K562 (cell line): ENCODE results near the gene KARS1. TPM values are rescaled to one million over a fixed set of nuclear protein-coding genes. Genes with fewer than 3 reads are reported as not detected.

Experiments
- ATAC-seq: fragments of 200-7000 bp; cut with Tn5 transposase; 3 replicates; pipeline ENCODE4 v1.9.1; 2020; ENCODE audit warnings: moderate library complexity
- BruUV-seq: library from RNA; stranded (reverse); fragments of 400-500 nt; replicated peaks from 2 replicates; lab custom pipeline; 2021; lab: Mats Ljungman, UMichigan
- CTCF ChIA-PET: fragments of 300-600 bp; formaldehyde crosslinking; extraction: SDS; loops from one replicate; lab custom pipeline; 2021; ENCODE audit warnings: low intra/inter-chr PET ratio; lab: Yijun Ruan, JAX
- POLR2A ChIA-PET: fragments of 300-600, 350-650 bp; sonication (Branson Sonifier 250); formaldehyde crosslinking; extraction: SDS; loops from one replicate; lab custom pipeline; 2021; ENCODE audit warnings: antibody characterized with exemption, inconsistent platforms; lab: Yijun Ruan, JAX
- DNase-seq, 4 experiments: peaks; one replicate each; pipeline versions ENCODE4 v3.0.0 to v3.0.0-alpha.2; 2011 to 2018; ENCODE audit warnings: low spot score in 3 of 4, mixed read lengths in 3 of 4; ENCODE audit errors: extremely low read depth in 1 of 4
- FAIRE-seq: peaks from 2 replicates; lab custom pipeline; 2011; peaks lifted over from hg19 to GRCh38; lab: Jason Lieb, UNC
- H2AFZ ChIP-seq: 2 replicates; pipeline ENCODE4 v1.6.0; 2011; ENCODE audit warnings: low read depth, low read length, control low read depth, inconsistent platforms
- H3K27ac ChIP-seq: fragments of 200-600 bp; 3 replicates; pipeline ENCODE4 v1.8.0; 2011; ENCODE audit warnings: low read depth, mild to moderate bottlenecking, control low read depth, inconsistent platforms, low read length, moderate library complexity, mixed read lengths; ENCODE audit errors: extremely low read depth
- H3K27me3 ChIP-seq, 2 experiments: fragments of 300-600 bp in 1 of 2; 2 replicates in 1 of 2; 3 replicates in 1 of 2; pipeline versions ENCODE4 v1.6.0 to v1.8.0; 2011; ENCODE audit warnings: inconsistent platforms in 2 of 2, low read length in 2 of 2, mild to moderate bottlenecking in 1 of 2, mixed read lengths in 1 of 2, moderate library complexity in 1 of 2; ENCODE audit not compliant: control insufficient read depth in 2 of 2, insufficient read depth in 2 of 2
- H3K36me3 ChIP-seq: fragments of 300-600 bp; 3 replicates; pipeline ENCODE4 v1.8.0; 2011; ENCODE audit warnings: mild to moderate bottlenecking, low read length, inconsistent platforms; ENCODE audit not compliant: control insufficient read depth, insufficient read depth
- H3K4me1 ChIP-seq, 2 experiments: fragments of 200-600 bp in 1 of 2; replicated peaks in 1 of 2; 2 replicates in 1 of 2; 3 replicates in 1 of 2; pipeline versions ENCODE4 v1.5.1 to v1.8.0; 2011; ENCODE audit warnings: inconsistent platforms in 2 of 2, low read length in 2 of 2, mild to moderate bottlenecking in 1 of 2, mixed read lengths in 1 of 2, moderate library complexity in 1 of 2; ENCODE audit not compliant: control insufficient read depth in 2 of 2, insufficient read depth in 2 of 2
- H3K4me2 ChIP-seq: 2 replicates; pipeline ENCODE4 v1.6.1; 2011; ENCODE audit warnings: low read length, control low read depth, inconsistent platforms, mixed read lengths; ENCODE audit not compliant: insufficient read depth
- H3K4me3 ChIP-seq: fragments of 200-600 bp; sonication (generic), shearing (Covaris generic); 2 replicates; pipeline ENCODE4 v1.5.1; 2016; ENCODE audit warnings: control low read depth, inconsistent platforms
- H3K79me2 ChIP-seq: fragments of 200-600 bp; 3 replicates; pipeline ENCODE4 v1.8.0; 2011; ENCODE audit warnings: low read length, inconsistent platforms; ENCODE audit not compliant: control insufficient read depth, insufficient read depth
- H3K9ac ChIP-seq, 2 experiments: 2 replicates each; pipeline versions ENCODE4 v1.6.0 to v1.6.1; 2011; ENCODE audit warnings: low read depth in 2 of 2, low read length in 2 of 2, control low read depth in 1 of 2, inconsistent platforms in 1 of 2, mild to moderate bottlenecking in 1 of 2, mixed read lengths in 1 of 2; ENCODE audit not compliant: insufficient read depth in 1 of 2
- H3K9me1 ChIP-seq: one replicate; pipeline ENCODE4 v1.6.0; 2011; ENCODE audit warnings: inconsistent platforms, mild to moderate bottlenecking, low read length, moderate library complexity; ENCODE audit not compliant: control insufficient read depth, insufficient read depth
- H3K9me3 ChIP-seq: replicated peaks from 2 replicates; pipeline ENCODE4 v1.5.1; 2011; ENCODE audit warnings: low read depth, low read length, inconsistent platforms; ENCODE audit not compliant: control insufficient read depth, insufficient read depth
- H4K20me1 ChIP-seq: replicated peaks from 2 replicates; pipeline ENCODE4 v1.6.1; 2011; ENCODE audit warnings: low read length, inconsistent platforms, mixed read lengths; ENCODE audit not compliant: control insufficient read depth, insufficient read depth
- ARID1B ChIP-seq: fragments of 450-650 bp; IDR thresholded peaks from 2 replicates; pipeline ENCODE4 v1.6.1; 2016; ENCODE audit warnings: antibody characterized with exemption, mild to moderate bottlenecking, inconsistent platforms
- BRF1 ChIP-seq: IDR thresholded peaks from 3 replicates; pipeline ENCODE4 v1.6.1; 2011; ENCODE audit warnings: borderline replicate concordance, mild to moderate bottlenecking; ENCODE audit not compliant: insufficient read length; ENCODE audit errors: extremely low read depth
- CBFA2T2 ChIP-seq: fragments of 450-650 bp; conservative IDR thresholded peaks from 2 replicates; pipeline ENCODE4 v1.6.1; 2017; ENCODE audit warnings: mild to moderate bottlenecking
- CCAR2 ChIP-seq: fragments of 200-400 bp; formaldehyde crosslinking; IDR thresholded peaks from 2 replicates; pipeline ENCODE4 v1.6.1; 2017; ENCODE audit warnings: mild to moderate bottlenecking, low read depth, low read length
- CREB1 ChIP-seq, 2 experiments: sonication (generic) in 1 of 2; formaldehyde crosslinking in 1 of 2; IDR thresholded peaks; 2 replicates each; pipeline versions ENCODE4 v1.6.1 to v1.8.0; 2012 to 2022; ENCODE audit warnings: inconsistent platforms in 1 of 2, mild to moderate bottlenecking in 1 of 2, missing genetic modification reagents in 1 of 2, moderate library complexity in 1 of 2
- FOXK2 ChIP-seq, 2 experiments: fragments of 450-650 bp; IDR thresholded peaks in 1 of 2; conservative IDR thresholded peaks in 1 of 2; 2 replicates each; pipeline ENCODE4 v1.6.1; 2016; ENCODE audit warnings: low read depth in 2 of 2, mild to moderate bottlenecking in 1 of 2
- NR4A1 ChIP-seq, 2 experiments: fragments of 250-450 bp in 1 of 2; fragments of 450-650 bp in 1 of 2; sonication (Bioruptor Pico) in 1 of 2; IDR thresholded peaks; 2 replicates each; pipeline versions ENCODE4 v1.4.0 to v1.6.1; 2016 to 2020; ENCODE audit warnings: mild to moderate bottlenecking in 2 of 2, missing compliant biosample characterization in 1 of 2, missing genetic modification characterization in 1 of 2, moderate library complexity in 1 of 2
- SIRT6 ChIP-seq: IDR thresholded peaks from one replicate; pipeline ENCODE4 v1.6.1; 2012; ENCODE audit warnings: low read depth, mild to moderate bottlenecking, control low read depth, inconsistent platforms, low read length, moderate library complexity
- TCF3 ChIP-seq: sonication (generic); formaldehyde crosslinking; IDR thresholded peaks from 2 replicates; pipeline ENCODE4 v1.4.0; 2020; ENCODE audit warnings: mild to moderate bottlenecking, missing genetic modification reagents
- ZZZ3 ChIP-seq: fragments of 450-650 bp; IDR thresholded peaks from 2 replicates; pipeline ENCODE4 v1.6.1; 2016; ENCODE audit warnings: antibody characterized with exemption, mild to moderate bottlenecking, moderate library complexity
- WGBS: fragments of 100-300 bp; shearing (Covaris generic); methylation state at CpG from one replicate; pipeline ENCODE4 v1.1.6; 2016; ENCODE audit warnings: low coverage, mixed read lengths; ENCODE audit not compliant: insufficient coverage; ENCODE audit errors: missing lambda C conversion rate; 5-methylcytosine and 5-hydroxymethylcytosine counted together
- in situ Hi-C: fragments of 300-500 bp; cut with MboI; formaldehyde crosslinking; loops from 4 replicates; pipeline ENCODE4 v1.15.0; 2018; ENCODE audit warnings: inconsistent platforms, mixed read lengths
- intact Hi-C: fragments of 100-400 bp; cut with micrococcal nuclease; formaldehyde crosslinking; loops from 2 replicates; pipeline ENCODE4 v1.14.2; 2022
- polyA plus RNA-seq, 8 experiments: library from polyadenylated mRNA; depleted of rRNA in 4 of 8; stranded (reverse) in 5 of 8; unstranded in 3 of 8; fragments of >200 nt; fragmentation: Nextera tagmentation in 2 of 8; fragmentation: Illumina TruSeq in 1 of 8; extraction: Ambion mirVana in 2 of 8; extraction: Trizol in 1 of 8; gene quantifications; 2 replicates each; pipeline versions ENCODE4 v1.2.1 to v1.2.3, GENCODE V29; 2011 to 2014; ENCODE audit warnings: inconsistent platforms in 1 of 8, missing spikeins in 1 of 8
- total RNA-seq, 7 experiments: library from RNA; depleted of rRNA in 6 of 7; stranded (reverse); fragments of >200 nt in 6 of 7; fragmentation: Illumina TruSeq in 2 of 7; extraction: Trizol in 2 of 7; gene quantifications; 2 replicates each; pipeline versions ENCODE4 v1.2.1 to v1.2.3, GENCODE V29; 2011 to 2021; ENCODE audit warnings: low replicate concordance in 1 of 7
- TF ChIP-seq, protein P1 (sequence below): fragments of 250-450 bp; sonication (Bioruptor Pico); IDR thresholded peaks from 2 replicates; pipeline ENCODE4 v1.9.0; 2021; ENCODE audit warnings: mild to moderate bottlenecking
- TF ChIP-seq, protein P2 (sequence below): sonication (generic); formaldehyde crosslinking; IDR thresholded peaks from 2 replicates; pipeline ENCODE4 v1.8.1; 2023; ENCODE audit warnings: mild to moderate bottlenecking, missing genetic modification reagents, moderate library complexity
- TF ChIP-seq, protein P3 (sequence below): fragments of 450-650 bp; IDR thresholded peaks from 2 replicates; pipeline ENCODE4 v1.6.1; 2016; ENCODE audit warnings: low read depth

Gene KARS1
- total and polyA plus RNA-seq, 9 of the 15 experiments (the other 6 are each of a cell fraction or from before 2014, with no cell fraction given), result 223 to 386 (median 304) TPM

DNA sequence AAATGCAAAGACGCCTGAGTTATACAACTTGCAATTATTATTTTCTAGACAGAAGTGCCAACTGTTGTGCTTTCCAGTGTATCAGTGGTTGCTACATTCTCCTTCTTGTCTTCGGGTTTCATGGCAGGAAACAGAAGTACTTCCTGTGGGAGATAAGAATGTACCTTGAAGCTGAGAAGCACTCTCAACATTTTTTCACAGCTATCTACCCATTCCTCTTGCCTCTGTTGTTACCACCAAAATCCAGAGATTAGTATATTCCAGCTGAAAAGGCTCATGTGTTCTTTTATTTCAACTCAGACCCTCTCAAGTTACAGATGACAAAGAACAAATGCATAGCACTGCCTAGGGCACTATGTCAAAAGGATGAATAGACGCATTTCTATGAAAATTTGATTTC is 19.6 kb downstream of the KARS1 start:
- Histone ChIP-seq H2AFZ (no peak overlapping the region), H3K79me2 (peaks cover 2% of the 10 kb centered on the region), H3K9me1 (no peaks in the 10 kb centered on the region), H4K20me1 (no peaks in the 10 kb centered on the region), H3K27me3 (no peaks in the 10 kb centered on the region), H3K9me3 (no peaks in the 10 kb centered on the region), H3K4me3 (no peak overlapping the region), H3K4me2 (no peak overlapping the region), H3K4me1 (peaks cover 11 to 18% of the 10 kb centered on the region in 2 experiments; a peak in 4 of 5 replicates), H3K36me3 (peaks cover 81% of the 10 kb centered on the region), H3K9ac (no peak overlapping the region), H3K27ac (peak overlapping the region; percentile 12; the same call in 2 of the 3 replicates)
- in situ Hi-C loops, result loop anchor here (25.0 kb wide), 1 partner anchor 1559 kb away; the partner anchor contains the start of genes MON1B and SYCE1L
- no peak for FAIRE-seq
- 52% methylated on average over 3 of the region's 3 CpGs for WGBS
- no peak for ATAC-seq
- no TSS peak for BruUV-seq
- DNase-seq, result peak in 1 of 4 experiments; percentile 30
- CTCF ChIA-PET, result no interaction called here
- POLR2A ChIA-PET, result no interaction called here
- intact Hi-C loops, result no loop called here
- no peak for TF ChIP-seq CREB1 (IDR thresholded peaks at IDR 0.05)
- TF ChIP-seq CREB1 (CRISPR knock-in tag; IDR thresholded peaks at IDR 0.05), result no peak
- TF ChIP-seq, protein P1, sequence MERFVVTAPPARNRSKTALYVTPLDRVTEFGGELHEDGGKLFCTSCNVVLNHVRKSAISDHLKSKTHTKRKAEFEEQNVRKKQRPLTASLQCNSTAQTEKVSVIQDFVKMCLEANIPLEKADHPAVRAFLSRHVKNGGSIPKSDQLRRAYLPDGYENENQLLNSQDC, result no peak
- TF ChIP-seq, protein P2, sequence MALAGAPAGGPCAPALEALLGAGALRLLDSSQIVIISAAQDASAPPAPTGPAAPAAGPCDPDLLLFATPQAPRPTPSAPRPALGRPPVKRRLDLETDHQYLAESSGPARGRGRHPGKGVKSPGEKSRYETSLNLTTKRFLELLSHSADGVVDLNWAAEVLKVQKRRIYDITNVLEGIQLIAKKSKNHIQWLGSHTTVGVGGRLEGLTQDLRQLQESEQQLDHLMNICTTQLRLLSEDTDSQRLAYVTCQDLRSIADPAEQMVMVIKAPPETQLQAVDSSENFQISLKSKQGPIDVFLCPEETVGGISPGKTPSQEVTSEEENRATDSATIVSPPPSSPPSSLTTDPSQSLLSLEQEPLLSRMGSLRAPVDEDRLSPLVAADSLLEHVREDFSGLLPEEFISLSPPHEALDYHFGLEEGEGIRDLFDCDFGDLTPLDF (CRISPR knock-in tag), result no peak
- no peak for TF ChIP-seq BRF1
- TF ChIP-seq ARID1B, result peak; percentile 39
- no peak for TF ChIP-seq CCAR2
- no peak for TF ChIP-seq ZZZ3
- TF ChIP-seq FOXK2 (conservative IDR thresholded peaks at IDR 0.05 in 1 of 2, IDR thresholded peaks at IDR 0.05 in 1 of 2; ENCODE audit: low read depth in 2 of 2), result no peak
- TF ChIP-seq CBFA2T2, result peak; percentile 20; the same call in 1 of the 2 replicates
- no peak for TF ChIP-seq SIRT6
- TF ChIP-seq TCF3 (CRISPR knock-in tag), result 0 out of 2 replicates have a peak, but pooled peaks have one; percentile 15
- TF ChIP-seq, protein P3, sequence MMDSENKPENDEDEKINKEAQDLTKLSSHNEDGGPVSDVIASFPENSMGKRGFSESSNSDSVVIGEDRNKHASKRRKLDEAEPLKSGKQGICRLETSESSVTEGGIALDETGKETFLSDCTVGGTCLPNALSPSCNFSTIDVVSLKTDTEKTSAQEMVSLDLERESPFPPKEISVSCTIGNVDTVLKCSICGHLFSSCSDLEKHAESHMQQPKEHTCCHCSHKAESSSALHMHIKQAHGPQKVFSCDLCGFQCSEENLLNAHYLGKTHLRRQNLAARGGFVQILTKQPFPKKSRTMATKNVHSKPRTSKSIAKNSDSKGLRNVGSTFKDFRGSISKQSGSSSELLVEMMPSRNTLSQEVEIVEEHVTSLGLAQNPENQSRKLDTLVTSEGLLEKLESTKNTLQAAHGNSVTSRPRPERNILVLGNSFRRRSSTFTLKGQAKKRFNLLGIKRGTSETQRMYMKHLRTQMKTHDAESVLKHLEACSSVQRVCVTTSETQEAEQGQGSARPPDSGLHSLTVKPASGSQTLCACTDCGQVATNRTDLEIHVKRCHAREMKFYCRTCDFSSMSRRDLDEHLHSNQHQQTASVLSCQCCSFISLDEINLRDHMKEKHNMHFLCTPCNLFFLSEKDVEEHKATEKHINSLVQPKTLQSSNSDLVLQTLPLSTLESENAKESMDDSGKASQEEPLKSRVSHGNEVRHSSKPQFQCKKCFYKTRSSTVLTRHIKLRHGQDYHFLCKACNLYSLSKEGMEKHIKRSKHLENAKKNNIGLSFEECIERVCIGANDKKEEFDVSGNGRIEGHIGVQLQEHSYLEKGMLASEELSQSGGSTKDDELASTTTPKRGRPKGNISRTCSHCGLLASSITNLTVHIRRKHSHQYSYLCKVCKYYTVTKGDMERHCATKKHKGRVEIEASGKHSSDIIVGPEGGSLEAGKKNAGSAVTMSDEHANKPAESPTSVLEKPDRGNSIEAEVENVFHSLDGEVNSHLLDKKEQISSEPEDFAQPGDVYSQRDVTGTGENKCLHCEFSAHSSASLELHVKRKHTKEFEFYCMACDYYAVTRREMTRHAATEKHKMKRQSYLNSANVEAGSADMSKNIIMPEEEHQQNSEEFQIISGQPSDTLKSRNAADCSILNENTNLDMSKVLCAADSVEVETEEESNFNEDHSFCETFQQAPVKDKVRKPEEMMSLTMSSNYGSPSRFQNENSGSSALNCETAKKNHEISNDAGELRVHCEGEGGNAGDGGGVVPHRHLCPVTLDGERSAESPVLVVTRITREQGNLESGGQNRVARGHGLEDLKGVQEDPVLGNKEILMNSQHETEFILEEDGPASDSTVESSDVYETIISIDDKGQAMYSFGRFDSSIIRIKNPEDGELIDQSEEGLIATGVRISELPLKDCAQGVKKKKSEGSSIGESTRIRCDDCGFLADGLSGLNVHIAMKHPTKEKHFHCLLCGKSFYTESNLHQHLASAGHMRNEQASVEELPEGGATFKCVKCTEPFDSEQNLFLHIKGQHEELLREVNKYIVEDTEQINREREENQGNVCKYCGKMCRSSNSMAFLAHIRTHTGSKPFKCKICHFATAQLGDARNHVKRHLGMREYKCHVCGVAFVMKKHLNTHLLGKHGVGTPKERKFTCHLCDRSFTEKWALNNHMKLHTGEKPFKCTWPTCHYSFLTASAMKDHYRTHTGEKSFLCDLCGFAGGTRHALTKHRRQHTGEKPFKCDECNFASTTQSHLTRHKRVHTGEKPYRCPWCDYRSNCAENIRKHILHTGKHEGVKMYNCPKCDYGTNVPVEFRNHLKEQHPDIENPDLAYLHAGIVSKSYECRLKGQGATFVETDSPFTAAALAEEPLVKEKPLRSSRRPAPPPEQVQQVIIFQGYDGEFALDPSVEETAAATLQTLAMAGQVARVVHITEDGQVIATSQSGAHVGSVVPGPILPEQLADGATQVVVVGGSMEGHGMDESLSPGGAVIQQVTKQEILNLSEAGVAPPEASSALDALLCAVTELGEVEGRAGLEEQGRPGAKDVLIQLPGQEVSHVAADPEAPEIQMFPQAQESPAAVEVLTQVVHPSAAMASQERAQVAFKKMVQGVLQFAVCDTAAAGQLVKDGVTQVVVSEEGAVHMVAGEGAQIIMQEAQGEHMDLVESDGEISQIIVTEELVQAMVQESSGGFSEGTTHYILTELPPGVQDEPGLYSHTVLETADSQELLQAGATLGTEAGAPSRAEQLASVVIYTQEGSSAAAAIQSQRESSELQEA, result no peak
- no peak for TF ChIP-seq NR4A1 (CRISPR knock-in tag; IDR thresholded peaks at IDR 0.05)
- TF ChIP-seq NR4A1 (tag; IDR thresholded peaks at IDR 0.05), result no peak
